HL-60 (cell line): Measurements from ENCODE around the gene HNRNPC.

Source experiments
- CTCF ChIP-seq: IDR thresholded peaks from one replicate; pipeline ENCODE4 v1.5.1; 2011; ENCODE audit warnings: low read length, control low read depth, inconsistent platforms; ENCODE audit not compliant: insufficient read depth
- GABPA ChIP-seq: IDR thresholded peaks from 2 replicates; pipeline ENCODE4 v1.6.1; 2012; ENCODE audit warnings: low read depth
- POLR2AphosphoS5 ChIP-seq: IDR thresholded peaks from 2 replicates; pipeline ENCODE4 v1.6.1; 2012; ENCODE audit warnings: low read depth
- TF ChIP-seq, protein P1 (sequence below): IDR thresholded peaks from 2 replicates; pipeline ENCODE4 v1.6.1; 2012; ENCODE audit warnings: low read depth; ENCODE audit not compliant: insufficient replicate concordance

DNA sequence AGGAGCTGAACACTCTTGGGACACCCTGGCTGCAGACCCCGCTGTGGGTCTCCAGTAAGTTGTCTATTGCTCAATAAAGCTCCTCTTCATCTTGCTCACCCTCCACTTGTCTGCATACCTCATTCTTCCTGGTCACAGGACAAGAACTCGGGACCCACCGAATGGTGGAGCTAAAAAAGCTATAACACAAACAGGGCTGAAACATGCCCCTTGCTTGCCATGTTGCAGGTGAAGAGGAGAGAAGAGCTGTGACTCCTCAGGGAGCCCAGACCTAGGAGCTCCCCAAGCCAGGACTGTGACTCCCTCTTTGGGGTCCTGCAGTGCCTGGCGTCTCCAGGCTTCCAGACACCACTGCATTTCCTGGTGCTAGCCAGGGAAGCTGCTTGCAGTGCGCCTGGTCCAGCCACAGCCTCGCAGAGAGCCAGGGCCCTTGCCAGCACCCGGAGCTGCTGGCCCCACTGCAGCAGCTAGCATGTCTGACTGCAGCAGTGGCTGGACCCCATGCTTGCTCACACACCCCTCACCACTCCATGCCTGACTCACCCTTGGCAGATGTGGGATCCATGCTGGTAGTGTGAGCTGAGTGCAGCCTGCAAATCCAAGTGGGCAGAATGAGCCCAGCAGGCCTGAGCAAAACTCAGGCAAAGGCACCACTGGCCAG, 76.2 kb downstream of the HNRNPC start:
- TF ChIP-seq POLR2AphosphoS5 (no peak), CTCF (no peak), GABPA (no peak)
- TF ChIP-seq, protein P1, sequence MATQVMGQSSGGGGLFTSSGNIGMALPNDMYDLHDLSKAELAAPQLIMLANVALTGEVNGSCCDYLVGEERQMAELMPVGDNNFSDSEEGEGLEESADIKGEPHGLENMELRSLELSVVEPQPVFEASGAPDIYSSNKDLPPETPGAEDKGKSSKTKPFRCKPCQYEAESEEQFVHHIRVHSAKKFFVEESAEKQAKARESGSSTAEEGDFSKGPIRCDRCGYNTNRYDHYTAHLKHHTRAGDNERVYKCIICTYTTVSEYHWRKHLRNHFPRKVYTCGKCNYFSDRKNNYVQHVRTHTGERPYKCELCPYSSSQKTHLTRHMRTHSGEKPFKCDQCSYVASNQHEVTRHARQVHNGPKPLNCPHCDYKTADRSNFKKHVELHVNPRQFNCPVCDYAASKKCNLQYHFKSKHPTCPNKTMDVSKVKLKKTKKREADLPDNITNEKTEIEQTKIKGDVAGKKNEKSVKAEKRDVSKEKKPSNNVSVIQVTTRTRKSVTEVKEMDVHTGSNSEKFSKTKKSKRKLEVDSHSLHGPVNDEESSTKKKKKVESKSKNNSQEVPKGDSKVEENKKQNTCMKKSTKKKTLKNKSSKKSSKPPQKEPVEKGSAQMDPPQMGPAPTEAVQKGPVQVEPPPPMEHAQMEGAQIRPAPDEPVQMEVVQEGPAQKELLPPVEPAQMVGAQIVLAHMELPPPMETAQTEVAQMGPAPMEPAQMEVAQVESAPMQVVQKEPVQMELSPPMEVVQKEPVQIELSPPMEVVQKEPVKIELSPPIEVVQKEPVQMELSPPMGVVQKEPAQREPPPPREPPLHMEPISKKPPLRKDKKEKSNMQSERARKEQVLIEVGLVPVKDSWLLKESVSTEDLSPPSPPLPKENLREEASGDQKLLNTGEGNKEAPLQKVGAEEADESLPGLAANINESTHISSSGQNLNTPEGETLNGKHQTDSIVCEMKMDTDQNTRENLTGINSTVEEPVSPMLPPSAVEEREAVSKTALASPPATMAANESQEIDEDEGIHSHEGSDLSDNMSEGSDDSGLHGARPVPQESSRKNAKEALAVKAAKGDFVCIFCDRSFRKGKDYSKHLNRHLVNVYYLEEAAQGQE = no peak
